ENCODE data around the gene IGSF21.

The IGSF21 gene

DNA sequence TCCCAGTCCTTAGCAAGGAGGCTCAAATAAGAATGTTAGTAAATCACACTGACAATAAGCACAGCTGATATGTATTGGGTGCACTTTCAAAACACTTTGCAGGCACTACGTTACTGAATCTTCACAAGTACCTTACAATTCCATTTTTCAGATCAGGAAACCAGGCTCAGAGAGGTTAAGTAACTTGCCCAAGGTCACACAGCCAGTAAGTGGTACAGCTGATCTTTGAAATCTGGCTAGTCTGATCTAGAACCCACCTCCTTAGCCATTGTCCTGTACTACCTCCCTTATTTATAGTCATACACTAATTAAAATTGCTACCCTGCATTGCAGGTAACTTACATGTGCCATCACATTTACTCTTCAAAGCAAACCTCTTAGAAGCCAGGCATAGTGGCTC, 251.0 kb downstream of the IGSF21 start:
- Histone ChIP-seq H2AFZ (ENCODE audit: low read depth) (no peak overlapping the region), H3K9ac (no peak overlapping the region), H3K27me3 (ENCODE audit: insufficient read depth, low read depth) (no peaks in the 10 kb centered on the region; the same call in 1 of the 2 replicates), H3K4me3 (IDR thresholded peaks at IDR 0.05; ENCODE audit: insufficient read depth, low read depth, low read length) (no peak overlapping the region), H3K4me1 (ENCODE audit: low read depth, poor library complexity, severe bottlenecking) (no peaks in the 10 kb centered on the region), H3K4me2 (no peak overlapping the region), H3K36me3 (ENCODE audit: insufficient read depth) (no peaks in the 10 kb centered on the region), H3K79me2 (ENCODE audit: insufficient read depth, low read depth) (no peaks in the 10 kb centered on the region), H4K20me1 (ENCODE audit: insufficient read depth) (no peaks in the 10 kb centered on the region), H3K27ac (no peak overlapping the region)
- TF ChIP-seq, protein P1, sequence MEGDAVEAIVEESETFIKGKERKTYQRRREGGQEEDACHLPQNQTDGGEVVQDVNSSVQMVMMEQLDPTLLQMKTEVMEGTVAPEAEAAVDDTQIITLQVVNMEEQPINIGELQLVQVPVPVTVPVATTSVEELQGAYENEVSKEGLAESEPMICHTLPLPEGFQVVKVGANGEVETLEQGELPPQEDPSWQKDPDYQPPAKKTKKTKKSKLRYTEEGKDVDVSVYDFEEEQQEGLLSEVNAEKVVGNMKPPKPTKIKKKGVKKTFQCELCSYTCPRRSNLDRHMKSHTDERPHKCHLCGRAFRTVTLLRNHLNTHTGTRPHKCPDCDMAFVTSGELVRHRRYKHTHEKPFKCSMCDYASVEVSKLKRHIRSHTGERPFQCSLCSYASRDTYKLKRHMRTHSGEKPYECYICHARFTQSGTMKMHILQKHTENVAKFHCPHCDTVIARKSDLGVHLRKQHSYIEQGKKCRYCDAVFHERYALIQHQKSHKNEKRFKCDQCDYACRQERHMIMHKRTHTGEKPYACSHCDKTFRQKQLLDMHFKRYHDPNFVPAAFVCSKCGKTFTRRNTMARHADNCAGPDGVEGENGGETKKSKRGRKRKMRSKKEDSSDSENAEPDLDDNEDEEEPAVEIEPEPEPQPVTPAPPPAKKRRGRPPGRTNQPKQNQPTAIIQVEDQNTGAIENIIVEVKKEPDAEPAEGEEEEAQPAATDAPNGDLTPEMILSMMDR (conservative IDR thresholded peaks at IDR 0.05; ENCODE audit: low read depth, low read length), result no peak

DNA sequence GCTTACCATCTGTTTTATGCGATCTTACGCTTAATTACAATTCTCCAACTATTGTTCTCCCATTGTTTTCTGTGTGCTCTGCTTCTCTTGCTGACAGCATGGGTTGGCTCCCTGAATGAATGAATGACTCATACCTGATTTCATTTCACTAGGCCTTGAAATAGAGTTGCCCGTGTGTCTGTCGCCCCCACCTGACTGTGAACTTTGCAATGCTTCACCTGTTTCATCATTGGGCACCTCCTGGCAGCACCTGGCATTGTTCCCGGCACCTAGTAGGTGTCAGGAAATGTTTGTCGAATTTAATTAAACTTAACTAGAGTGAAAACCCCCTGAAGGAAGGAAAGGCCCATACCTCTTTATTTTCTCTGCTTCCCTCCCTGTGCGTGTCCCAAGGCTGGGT, 252.7 kb downstream of the IGSF21 start:
- Histone ChIP-seq H3K4me3 (IDR thresholded peaks at IDR 0.05; ENCODE audit: insufficient read depth, low read depth, low read length) (no peak overlapping the region), H3K27ac (no peak overlapping the region), H2AFZ (ENCODE audit: low read depth) (no peak overlapping the region), H3K9ac (no peak overlapping the region), H3K79me2 (ENCODE audit: insufficient read depth, low read depth) (no peaks in the 10 kb centered on the region), H3K4me2 (no peak overlapping the region), H3K4me1 (ENCODE audit: low read depth, poor library complexity, severe bottlenecking) (no peaks in the 10 kb centered on the region), H3K27me3 (ENCODE audit: insufficient read depth, low read depth) (no peaks in the 10 kb centered on the region; the same call in 1 of the 2 replicates), H3K36me3 (ENCODE audit: insufficient read depth) (no peaks in the 10 kb centered on the region), H4K20me1 (ENCODE audit: insufficient read depth) (no peaks in the 10 kb centered on the region)
- TF ChIP-seq, protein P1 (conservative IDR thresholded peaks at IDR 0.05; ENCODE audit: low read depth, low read length), result no peak

DNA sequence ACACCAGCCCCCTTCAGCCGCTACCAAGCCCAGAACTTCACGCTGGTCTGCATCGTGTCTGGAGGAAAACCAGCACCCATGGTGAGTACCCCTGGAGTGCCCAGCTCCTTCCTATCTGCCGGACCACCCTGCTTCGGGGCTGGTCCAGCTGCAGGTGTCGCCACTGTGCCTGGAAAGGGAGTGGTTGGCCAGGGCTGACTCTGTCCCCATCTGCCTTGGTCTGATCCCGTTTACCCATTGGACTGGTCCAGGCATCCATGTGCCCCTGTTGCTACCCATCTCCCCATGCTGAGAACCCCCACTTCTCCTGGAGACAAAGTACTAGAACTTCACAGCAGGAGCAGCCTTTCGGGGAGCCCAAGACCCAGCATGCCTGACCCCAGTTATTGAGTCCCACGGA, 254.6 kb downstream of the IGSF21 start:
- H3K4me2 ChIP-seq, result no peak overlapping the region
- peaks cover 11% of the 10 kb centered on the region; the same call in 1 of the 2 replicates for H3K27me3 ChIP-seq (ENCODE audit: insufficient read depth, low read depth)
- H3K27ac ChIP-seq, result no peak overlapping the region
- H4K20me1 ChIP-seq (ENCODE audit: insufficient read depth), result no peaks in the 10 kb centered on the region
- H3K79me2 ChIP-seq (ENCODE audit: insufficient read depth, low read depth), result no peaks in the 10 kb centered on the region
- H3K36me3 ChIP-seq (ENCODE audit: insufficient read depth), result no peaks in the 10 kb centered on the region
- no peak overlapping the region for H3K9ac ChIP-seq
- H3K4me1 ChIP-seq (ENCODE audit: low read depth, poor library complexity, severe bottlenecking), result no peaks in the 10 kb centered on the region
- H2AFZ ChIP-seq (ENCODE audit: low read depth), result no peak overlapping the region
- TF ChIP-seq, protein P1 (conservative IDR thresholded peaks at IDR 0.05; ENCODE audit: low read depth, low read length), result no peak
- no peak overlapping the region for H3K4me3 ChIP-seq (IDR thresholded peaks at IDR 0.05; ENCODE audit: insufficient read depth, low read depth, low read length)

DNA sequence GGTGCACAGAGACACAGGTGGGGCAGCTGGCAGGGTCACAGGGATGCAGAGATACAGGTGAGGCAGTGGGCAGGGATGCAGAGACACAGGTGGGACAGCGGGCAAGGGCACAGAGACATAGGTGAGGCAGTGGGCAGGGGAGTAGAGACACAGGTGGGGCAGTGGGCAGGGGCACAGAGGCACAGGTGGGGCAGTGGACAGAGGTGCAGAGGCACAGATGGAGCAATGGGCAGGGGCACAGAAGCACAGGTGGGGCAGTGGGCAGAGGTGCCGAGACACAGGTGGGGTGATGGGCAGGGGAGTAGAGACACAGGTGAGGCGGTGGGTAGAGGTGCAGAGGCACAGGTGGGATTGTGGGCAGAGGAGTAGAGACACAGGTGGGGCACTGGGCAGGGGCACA, 255.8 kb downstream of the IGSF21 start:
- Histone ChIP-seq H3K4me3 (IDR thresholded peaks at IDR 0.05; ENCODE audit: insufficient read depth, low read depth, low read length) (no peak overlapping the region), H3K79me2 (ENCODE audit: insufficient read depth, low read depth) (no peaks in the 10 kb centered on the region), H3K9ac (no peak overlapping the region), H3K27me3 (ENCODE audit: insufficient read depth, low read depth) (peaks cover 11% of the 10 kb centered on the region; the same call in 1 of the 2 replicates), H3K27ac (no peak overlapping the region), H2AFZ (ENCODE audit: low read depth) (no peak overlapping the region), H3K4me1 (ENCODE audit: low read depth, poor library complexity, severe bottlenecking) (no peaks in the 10 kb centered on the region), H3K36me3 (ENCODE audit: insufficient read depth) (no peaks in the 10 kb centered on the region), H3K4me2 (no peak overlapping the region), H4K20me1 (ENCODE audit: insufficient read depth) (no peaks in the 10 kb centered on the region)
- TF ChIP-seq, protein P1 (conservative IDR thresholded peaks at IDR 0.05; ENCODE audit: low read depth, low read length), result no peak
